Measurements from ENCODE around the gene HIGD1A.

The HIGD1A gene

GRCh38 chr3:42778644-42779043 is 25.6 kb downstream of the HIGD1A start:
- H3K27ac ChIP-seq: peak overlapping the region; percentile 43
- TF ChIP-seq CTCF (conservative IDR thresholded peaks at IDR 0.05) (no peak), ZFX (IDR thresholded peaks at IDR 0.05) (no peak)

- no peak for TF ChIP-seq ZFX (IDR thresholded peaks at IDR 0.05)
- no peak for TF ChIP-seq CTCF (conservative IDR thresholded peaks at IDR 0.05)
- no peak overlapping the region for H3K27ac ChIP-seq
Measured at GRCh38 chr3:42773409-42773751, 30.9 kb downstream of the HIGD1A start.

- no peak within 1 kb of the TSS for H3K27ac ChIP-seq
- TF ChIP-seq CTCF (conservative IDR thresholded peaks at IDR 0.05) (no peak), ZFX (IDR thresholded peaks at IDR 0.05) (no peak)
Measured at GRCh38 chr3:42772670-42773408, 31.5 kb downstream of the HIGD1A start, which contains the start of gene CCDC13. Gene CCDC13 (minus strand): TSS chr3:42773253. CDS start chr3:42758345, 14,908 bp downstream.

- TF ChIP-seq CTCF (conservative IDR thresholded peaks at IDR 0.05) (no peak), ZFX (IDR thresholded peaks at IDR 0.05) (no peak)
- H3K27ac ChIP-seq: no peak overlapping the region
Measured at GRCh38 chr3:42771271-42771670, 33.0 kb downstream of the HIGD1A start.

GRCh38 chr3:42769477-42770131 is 34.7 kb downstream of the HIGD1A start:
- H3K27ac ChIP-seq: no peak overlapping the region
- no peak for TF ChIP-seq CTCF (conservative IDR thresholded peaks at IDR 0.05)
- TF ChIP-seq ZFX (IDR thresholded peaks at IDR 0.05): no peak

GRCh38 chr3:42764561-42765295 is 39.6 kb downstream of the HIGD1A start:
- TF ChIP-seq ZFX (IDR thresholded peaks at IDR 0.05) (no peak), CTCF (conservative IDR thresholded peaks at IDR 0.05) (no peak)
- H3K27ac ChIP-seq: no peak overlapping the region

- no peak for TF ChIP-seq CTCF (conservative IDR thresholded peaks at IDR 0.05)
- no peak for TF ChIP-seq ZFX (IDR thresholded peaks at IDR 0.05)
- no peak overlapping the region for H3K27ac ChIP-seq
Measured at GRCh38 chr3:42764115-42764514, 40.2 kb downstream of the HIGD1A start.

All from C4-2B (cell line).